ENCODE data around the gene CYYR1. TPM values are rescaled to one million over a fixed set of nuclear protein-coding genes. Genes with fewer than 3 reads are reported as not detected.

The CYYR1 gene
- total RNA-seq, 1 experiment from 2014 or later = 13.6 TPM

- Histone ChIP-seq H4K5ac (ENCODE audit: insufficient read length, low read depth, low read length) (no peak overlapping the region), H3K23ac (ENCODE audit: insufficient read length, low read depth, low read length) (no peak overlapping the region), H2AFZ (ENCODE audit: low read length) (no peak overlapping the region), H2BK12ac (ENCODE audit: insufficient read length, low read depth, low read length) (no peak overlapping the region), H3K14ac (ENCODE audit: insufficient read depth, low read length) (no peak overlapping the region), H2AK5ac (ENCODE audit: insufficient read length, low read length) (no peak overlapping the region), H3K4me2 (ENCODE audit: insufficient read depth, insufficient read length, low read length) (no peak overlapping the region), H3K4ac (ENCODE audit: low read depth, low read length) (no peak overlapping the region), H3K56ac (ENCODE audit: insufficient read length, low read depth, low read length) (no peak overlapping the region), H3T11ph (ENCODE audit: low read length) (no peak overlapping the region), H2BK15ac (ENCODE audit: low read depth, low read length) (no peak overlapping the region), H3K27me3 (ENCODE audit: insufficient read depth, low read length) (no peaks in the 10 kb centered on the region), H3K4me1 (ENCODE audit: insufficient read depth, low read length) (no peaks in the 10 kb centered on the region), H3K79me1 (ENCODE audit: insufficient read depth, low read depth, low read length, poor library complexity, severe bottlenecking) (no peaks in the 10 kb centered on the region), H4K91ac (ENCODE audit: insufficient read length, low read depth, low read length) (no peak overlapping the region), H3K9ac (ENCODE audit: extremely low read depth, insufficient read length, low read length) (no peak overlapping the region), H3K27ac (ENCODE audit: insufficient read length, low read depth, low read length) (no peak overlapping the region), H2BK120ac (ENCODE audit: low read depth, low read length, poor library complexity, severe bottlenecking) (no peak overlapping the region), H3K18ac (ENCODE audit: insufficient read length, low read depth, low read length) (no peak overlapping the region), H4K8ac (replicated peaks; ENCODE audit: insufficient read length, low read depth, low read length) (no peak overlapping the region), H3K79me2 (ENCODE audit: insufficient read depth, low read length) (no peaks in the 10 kb centered on the region), H3K23me2 (ENCODE audit: insufficient read length, low read depth, low read length, poor library complexity, severe bottlenecking) (no peaks in the 10 kb centered on the region), H2BK20ac (ENCODE audit: low read depth, low read length, poor library complexity, severe bottlenecking) (no peak overlapping the region), H3K9me3 (ENCODE audit: control insufficient read depth, low read depth, low read length) (no peaks in the 10 kb centered on the region), H2BK5ac (ENCODE audit: insufficient read length, low read length) (no peak overlapping the region), H4K20me1 (ENCODE audit: control insufficient read depth, insufficient read depth, insufficient read length) (no peaks in the 10 kb centered on the region)
- Mint-ChIP-seq H3K27ac (no peak overlapping the region), H3K27me3 (ENCODE audit: low read depth) (no peaks in the 10 kb centered on the region), H3K36me3 (ENCODE audit: insufficient read depth in 1 of 3, low read depth in 3 of 3) (peaks cover 0 to 4% (median 0%) of the 10 kb centered on the region in 3 experiments; a peak in 2 of 7 replicates), H3K4me1 (no peaks in the 10 kb centered on the region), H3K4me3 (no peak overlapping the region), H3K9me3 (peaks cover 5 to 11% of the 10 kb centered on the region in 2 experiments; a peak in 4 of 5 replicates)
- no peak for DNase-seq
- TF ChIP-seq CTCF (conservative IDR thresholded peaks at IDR 0.05) = no peak
- no CpG with 5 or more reads among the region's 4 CpGs for WGBS (ENCODE audit: extremely low coverage, insufficient read length, low lambda C conversion rate)
These were observed 150.4 kb downstream of the CYYR1 start for GRCh38 chr21:26422706-26423105.
